MM.1S (cell line): ENCODE data around the gene ANKRD2.
"Not testable (repeated sequence)": the region's sequence is repeated elsewhere in the genome, so short reads cannot be mapped to it uniquely, and the experiment has no call there.

Source experiments
- DNase-seq: peaks from one replicate; pipeline ENCODE4 v3.0.0-alpha.2; 2015
- H2AFZ ChIP-seq: fragments of 300-600 bp; sonication (generic); 2 replicates; pipeline ENCODE4 v1.6.0; 2016; ENCODE audit warnings: antibody characterized with exemption, low read length
- H3F3A ChIP-seq: fragments of 300-600 bp; sonication (generic); 2 replicates; pipeline ENCODE4 v1.6.1; 2016; ENCODE audit warnings: mild to moderate bottlenecking, antibody characterized with exemption, low read length, moderate library complexity, mixed read lengths; ENCODE audit not compliant: insufficient read depth
- H3K27ac ChIP-seq: fragments of 300-600 bp; sonication (generic); 2 replicates; pipeline ENCODE4 v1.5.1; 2016; ENCODE audit warnings: mild to moderate bottlenecking, low read length
- H3K27me3 ChIP-seq: fragments of 300-600 bp; sonication (generic); replicated peaks from 2 replicates; pipeline ENCODE4 v1.6.0; 2016; ENCODE audit warnings: low read length; ENCODE audit not compliant: insufficient read depth
- H3K36me3 ChIP-seq: fragments of 300-600 bp; sonication (generic); replicated peaks from 2 replicates; pipeline ENCODE4 v1.6.1; 2016; ENCODE audit warnings: mild to moderate bottlenecking, low read length, mixed read lengths; ENCODE audit not compliant: insufficient read depth
- H3K4me1 ChIP-seq: fragments of 300-600 bp; sonication (generic); 2 replicates; pipeline ENCODE4 v1.6.1; 2016; ENCODE audit warnings: low read length, mixed read lengths
- H3K4me2 ChIP-seq: fragments of 300-600 bp; sonication (generic); 2 replicates; pipeline ENCODE4 v1.6.0; 2016; ENCODE audit warnings: low read depth, low read length
- H3K4me3 ChIP-seq: fragments of 300-600 bp; sonication (generic); 2 replicates; pipeline ENCODE4 v1.5.1; 2016; ENCODE audit warnings: low read length, mixed read lengths
- H3K79me2 ChIP-seq: fragments of 300-600 bp; sonication (generic); 2 replicates; pipeline ENCODE4 v1.6.1; 2016; ENCODE audit warnings: mixed run types, low read length, mixed read lengths
- H3K9ac ChIP-seq: fragments of 300-600 bp; sonication (generic); 2 replicates; pipeline ENCODE4 v1.6.1; 2016; ENCODE audit warnings: low read length, mixed read lengths
- H3K9me2 ChIP-seq: fragments of 300-600 bp; sonication (generic); replicated peaks from 2 replicates; pipeline ENCODE4 v1.6.1; 2016; ENCODE audit warnings: mild to moderate bottlenecking, low read length, mixed read lengths; ENCODE audit not compliant: insufficient read depth
- H3K9me3 ChIP-seq: fragments of 300-600 bp; sonication (generic); replicated peaks from 2 replicates; pipeline ENCODE4 v1.6.1; 2016; ENCODE audit warnings: mild to moderate bottlenecking, low read length, mixed read lengths; ENCODE audit not compliant: insufficient read depth
- H4K20me1 ChIP-seq: fragments of 300-600 bp; sonication (generic); 2 replicates; pipeline ENCODE4 v1.6.1; 2016; ENCODE audit warnings: mild to moderate bottlenecking, low read length, moderate library complexity, mixed read lengths; ENCODE audit not compliant: insufficient read depth
- EZH2 ChIP-seq: fragments of 300-600 bp; sonication (generic); optimal IDR thresholded peaks from 2 replicates; pipeline ENCODE3; 2017; ENCODE audit warnings: low read depth, mild to moderate bottlenecking, antibody characterized with exemption, low read length, mixed read lengths
- EZH2phosphoT487 ChIP-seq: fragments of 300-600 bp; sonication (generic); IDR thresholded peaks from 2 replicates; pipeline ENCODE4 v1.6.1; 2018; ENCODE audit warnings: antibody characterized with exemption, low read length
- TF ChIP-seq, protein P1 (sequence below): fragments of 300-600 bp; sonication (generic); IDR thresholded peaks from 2 replicates; pipeline ENCODE4 v1.5.1; 2016; ENCODE audit warnings: antibody characterized with exemption, low read length, mixed read lengths

Gene ANKRD2

GRCh38 chr10:97550336-97551149, 22.0 kb upstream of the ANKRD2 start:
- Histone ChIP-seq H3K4me2 (no peak overlapping the region), H3K9ac (no peak overlapping the region)
- DNase-seq: no peak

DNA sequence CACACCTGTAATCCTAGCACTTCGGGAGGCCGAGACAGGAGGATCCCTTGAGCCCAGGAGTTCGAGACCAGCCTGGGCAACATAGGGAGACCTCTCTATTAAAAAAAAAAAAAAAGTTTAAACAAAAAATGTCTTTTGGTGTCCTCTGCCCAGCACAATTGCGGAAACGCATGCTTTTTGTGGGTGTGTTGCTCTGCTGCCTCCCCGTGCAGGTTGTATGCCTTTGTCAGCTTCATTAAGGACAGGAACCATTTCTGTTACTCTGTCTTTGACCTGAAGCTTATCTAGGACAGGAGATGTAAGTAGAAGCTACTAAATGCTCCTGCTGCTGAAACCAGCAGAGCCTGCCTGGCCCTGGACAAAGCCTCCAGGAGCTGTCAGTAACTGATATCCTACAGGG, 21.3 kb upstream of the ANKRD2 start:
- H3K27ac ChIP-seq: no peak overlapping the region
- no peak overlapping the region for H3K4me3 ChIP-seq
- no peaks in the 10 kb centered on the region for H3K9me3 ChIP-seq
- H3F3A ChIP-seq: no peaks in the 10 kb centered on the region
- H3K79me2 ChIP-seq: no peaks in the 10 kb centered on the region
- H3K9me2 ChIP-seq: no peaks in the 10 kb centered on the region
- no peaks in the 10 kb centered on the region for H3K36me3 ChIP-seq
- H4K20me1 ChIP-seq: no peaks in the 10 kb centered on the region
- H3K9ac ChIP-seq: no peak overlapping the region
- no peak overlapping the region for H2AFZ ChIP-seq
- no peak overlapping the region for H3K4me2 ChIP-seq
- H3K27me3 ChIP-seq: no peaks in the 10 kb centered on the region
- peaks cover 12% of the 10 kb centered on the region for H3K4me1 ChIP-seq
- DNase-seq: no peak
- TF ChIP-seq EZH2: no peak
- TF ChIP-seq, protein P1, sequence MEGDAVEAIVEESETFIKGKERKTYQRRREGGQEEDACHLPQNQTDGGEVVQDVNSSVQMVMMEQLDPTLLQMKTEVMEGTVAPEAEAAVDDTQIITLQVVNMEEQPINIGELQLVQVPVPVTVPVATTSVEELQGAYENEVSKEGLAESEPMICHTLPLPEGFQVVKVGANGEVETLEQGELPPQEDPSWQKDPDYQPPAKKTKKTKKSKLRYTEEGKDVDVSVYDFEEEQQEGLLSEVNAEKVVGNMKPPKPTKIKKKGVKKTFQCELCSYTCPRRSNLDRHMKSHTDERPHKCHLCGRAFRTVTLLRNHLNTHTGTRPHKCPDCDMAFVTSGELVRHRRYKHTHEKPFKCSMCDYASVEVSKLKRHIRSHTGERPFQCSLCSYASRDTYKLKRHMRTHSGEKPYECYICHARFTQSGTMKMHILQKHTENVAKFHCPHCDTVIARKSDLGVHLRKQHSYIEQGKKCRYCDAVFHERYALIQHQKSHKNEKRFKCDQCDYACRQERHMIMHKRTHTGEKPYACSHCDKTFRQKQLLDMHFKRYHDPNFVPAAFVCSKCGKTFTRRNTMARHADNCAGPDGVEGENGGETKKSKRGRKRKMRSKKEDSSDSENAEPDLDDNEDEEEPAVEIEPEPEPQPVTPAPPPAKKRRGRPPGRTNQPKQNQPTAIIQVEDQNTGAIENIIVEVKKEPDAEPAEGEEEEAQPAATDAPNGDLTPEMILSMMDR: no peak

More at GRCh38 chr10:97550336-97551149, 22.0 kb upstream of the ANKRD2 start:
- no peaks in the 10 kb centered on the region for H4K20me1 ChIP-seq
- no peaks in the 10 kb centered on the region for H3F3A ChIP-seq
- no peaks in the 10 kb centered on the region for H3K79me2 ChIP-seq
- H3K4me1 ChIP-seq: peaks cover 12% of the 10 kb centered on the region
- no peak overlapping the region for H2AFZ ChIP-seq
- no peak overlapping the region for H3K27ac ChIP-seq
- H3K4me3 ChIP-seq: no peak overlapping the region
- no peaks in the 10 kb centered on the region for H3K9me2 ChIP-seq
- H3K27me3 ChIP-seq: no peaks in the 10 kb centered on the region
- no peaks in the 10 kb centered on the region for H3K9me3 ChIP-seq
- H3K36me3 ChIP-seq: no peaks in the 10 kb centered on the region
- no peak for TF ChIP-seq EZH2phosphoT487
- TF ChIP-seq EZH2: no peak
- TF ChIP-seq, protein P1: no peak

GRCh38 chr10:97553575-97554031, 19.0 kb upstream of the ANKRD2 start:
- H3K79me2 ChIP-seq: no peaks in the 10 kb centered on the region
- H3K4me1 ChIP-seq: peaks cover 12% of the 10 kb centered on the region
- no peaks in the 10 kb centered on the region for H3K9me2 ChIP-seq
- TF ChIP-seq, protein P1: peak; percentile 91
- no peak for TF ChIP-seq EZH2
- no peak overlapping the region for H3K27ac ChIP-seq
- no peak overlapping the region for H3K9ac ChIP-seq
- H4K20me1 ChIP-seq: no peaks in the 10 kb centered on the region
- peak overlapping the region; percentile 53 for H2AFZ ChIP-seq
- H3K4me3 ChIP-seq: no peak overlapping the region
- no peaks in the 10 kb centered on the region for H3F3A ChIP-seq
- H3K36me3 ChIP-seq: no peaks in the 10 kb centered on the region
- no peaks in the 10 kb centered on the region for H3K9me3 ChIP-seq
- no peaks in the 10 kb centered on the region for H3K27me3 ChIP-seq
- no peak overlapping the region for H3K4me2 ChIP-seq
- DNase-seq: peak; percentile 69

DNA sequence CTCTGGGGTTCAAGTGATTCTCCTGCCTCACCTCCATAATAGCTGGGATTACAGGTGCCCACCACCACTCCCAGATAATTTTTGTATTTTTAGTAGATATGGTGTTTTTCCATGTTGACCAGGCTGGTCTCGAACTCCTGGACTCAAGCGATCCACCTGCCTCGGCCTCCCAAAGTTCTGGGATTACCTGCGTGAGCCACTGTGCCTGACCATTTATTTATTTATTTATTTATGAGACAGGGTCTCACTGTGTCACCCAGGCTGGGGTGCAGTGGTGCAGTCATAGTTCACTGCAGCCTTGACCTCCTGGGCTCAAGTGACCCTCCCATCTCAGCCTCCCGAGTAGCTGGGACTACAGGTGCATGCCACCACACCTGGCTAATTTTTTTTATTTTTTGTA, 18.2 kb upstream of the ANKRD2 start:
- not testable (repeated sequence) for H3K9me2 ChIP-seq, H3K9me3 ChIP-seq, H3K36me3 ChIP-seq, H3K27me3 ChIP-seq, H3F3A ChIP-seq, H4K20me1 ChIP-seq, H2AFZ ChIP-seq, H3K4me3 ChIP-seq, H3K9ac ChIP-seq, H3K4me2 ChIP-seq, H3K79me2 ChIP-seq, DNase-seq
- Histone ChIP-seq H3K27ac (peak overlapping the region; percentile 52; the same call in 1 of the 2 replicates), H3K4me1 (peaks cover 12% of the 10 kb centered on the region)

DNA sequence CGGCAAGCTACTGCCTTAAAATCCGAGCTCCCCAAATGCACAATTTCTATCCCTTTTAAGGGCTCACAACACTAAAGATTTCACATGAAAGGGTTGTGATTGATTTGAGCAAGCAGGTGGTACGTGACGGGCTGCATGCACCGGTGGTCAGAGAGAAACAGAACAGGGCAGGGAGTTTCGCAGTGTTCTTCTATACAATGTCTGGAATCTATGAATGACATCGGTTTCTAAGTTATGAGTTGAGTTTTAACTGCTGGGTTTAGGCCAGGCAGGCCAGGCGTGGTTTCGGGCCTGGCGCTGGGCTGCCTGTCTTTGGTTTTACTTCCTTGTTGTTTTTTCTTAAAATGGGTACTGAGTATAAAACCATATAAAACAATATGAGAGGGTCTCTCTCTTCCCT, 17.0 kb upstream of the ANKRD2 start:
- peak; percentile 38 for DNase-seq
- H3K4me1 ChIP-seq: peaks cover 12% of the 10 kb centered on the region
- H3F3A ChIP-seq, H3K27me3 ChIP-seq, H3K36me3 ChIP-seq, H4K20me1 ChIP-seq, H3K4me3 ChIP-seq, H3K9me2 ChIP-seq, H3K9me3 ChIP-seq, H3K79me2 ChIP-seq: not testable (repeated sequence)
- H2AFZ ChIP-seq: peak overlapping the region; percentile 31; the same call in 1 of the 2 replicates
- H3K4me2 ChIP-seq: peak overlapping the region; percentile 15; the same call in 1 of the 2 replicates
- H3K27ac ChIP-seq: peak overlapping the region; percentile 52; the same call in 1 of the 2 replicates
- peak overlapping the region; percentile 3; the same call in 1 of the 2 replicates for H3K9ac ChIP-seq
